MM.1S (cell line): Measurements from ENCODE around the gene APOO.

Experiments
- CTCF ChIP-seq: fragments of 300-600 bp; sonication (generic); IDR thresholded peaks from 2 replicates; pipeline ENCODE4 v1.5.1; 2016; ENCODE audit warnings: antibody characterized with exemption, low read length, mixed read lengths
- EZH2 ChIP-seq: fragments of 300-600 bp; sonication (generic); optimal IDR thresholded peaks from 2 replicates; pipeline ENCODE3; 2017; ENCODE audit warnings: low read depth, mild to moderate bottlenecking, antibody characterized with exemption, low read length, mixed read lengths
- EZH2phosphoT487 ChIP-seq: fragments of 300-600 bp; sonication (generic); IDR thresholded peaks from 2 replicates; pipeline ENCODE4 v1.6.1; 2018; ENCODE audit warnings: antibody characterized with exemption, low read length

DNA sequence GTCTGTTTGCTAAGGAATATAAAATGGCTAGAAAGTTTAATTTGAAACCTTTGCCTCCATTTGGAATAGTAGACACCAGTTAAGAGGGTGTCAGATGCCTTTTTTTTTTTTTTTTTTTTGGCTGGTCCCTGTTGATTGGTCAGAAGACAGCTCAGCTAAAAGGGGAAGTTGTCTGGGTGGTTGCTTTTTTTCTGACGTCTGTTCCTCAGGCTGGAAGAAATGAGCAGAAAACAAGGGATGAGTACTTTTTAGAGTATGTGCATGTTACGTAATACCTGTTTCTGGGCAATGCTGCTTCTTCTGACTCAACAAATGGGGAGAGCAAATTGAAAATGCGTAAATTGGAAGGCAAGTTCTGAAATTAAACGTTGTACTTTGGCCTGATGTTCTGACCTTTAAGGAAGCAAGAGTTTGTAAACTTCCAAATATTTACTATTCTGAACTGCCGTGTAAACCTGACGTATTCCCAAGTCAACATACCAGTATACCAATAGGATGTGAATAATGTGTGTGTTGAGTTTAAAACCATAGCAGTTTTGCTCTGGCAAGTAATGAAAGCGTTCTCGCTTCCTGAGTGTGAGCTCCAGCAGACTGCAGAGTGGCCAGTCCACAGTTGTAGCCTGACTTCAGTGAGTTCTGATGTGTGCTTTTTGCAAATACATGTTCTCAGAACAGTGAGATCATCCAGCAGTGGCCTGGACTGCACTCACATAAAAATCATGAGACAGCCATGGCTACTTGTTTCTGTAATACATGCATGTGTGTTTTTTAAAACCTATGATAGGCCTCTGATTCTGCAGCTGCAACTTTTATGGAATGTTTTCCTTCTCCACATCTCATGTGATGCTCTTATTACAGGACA, 123.0 kb downstream of the APOO start:
- TF ChIP-seq CTCF: no peak
- no peak for TF ChIP-seq EZH2
- TF ChIP-seq EZH2phosphoT487: no peak
